Esophagus squamous epithelium (tissue), 5 donors: ENCODE measurements around the gene ARL8B. TPM values are rescaled to one million over a fixed set of nuclear protein-coding genes. Genes with fewer than 3 reads are reported as not detected.
"Not testable (repeated sequence)": the region's sequence is repeated elsewhere in the genome, so short reads cannot be mapped to it uniquely, and the experiment has no call there.

Experiments
- DNase-seq: peaks from one replicate; lab custom pipeline; 2025; lab: John Stamatoyannopoulos, UW
- H3K27ac ChIP-seq, 4 donors: fragments of 200-600 bp; sonication (generic); one replicate each; pipeline ENCODE4 v1.5.1; 2016 to 2019; ENCODE audit warnings: mild to moderate bottlenecking in 1 of 4
- H3K27me3 ChIP-seq, 4 donors: fragments of 200-600 bp; sonication (generic); 1 replicate in 3 of 4; 2 replicates in 1 of 4; pipeline versions ENCODE4 v1.5.1 to v1.6.0; 2017 to 2021; ENCODE audit warnings: antibody characterized with exemption in 1 of 4
- H3K36me3 ChIP-seq, 3 donors: fragments of 200-600 bp; sonication (generic); one replicate each; pipeline ENCODE4 v1.5.1; 2016 to 2019
- H3K4me1 ChIP-seq, 3 donors: fragments of 200-600 bp; sonication (generic); one replicate each; pipeline ENCODE4 v1.5.1; 2017 to 2019
- H3K4me3 ChIP-seq, 4 donors: fragments of 200-600 bp; sonication (generic); 1 replicate in 3 of 4; 2 replicates in 1 of 4; pipeline ENCODE4 v1.5.1; 2016 to 2019; ENCODE audit warnings: mild to moderate bottlenecking in 2 of 4, moderate library complexity in 1 of 4
- H3K9me3 ChIP-seq, 3 donors: fragments of 200-600 bp; sonication (generic); one replicate each; pipeline ENCODE4 v1.5.1; 2016 to 2019
- CTCF ChIP-seq, 6 experiments: fragments of 450-650 bp in 4 of 6; fragments of 200-600 bp in 2 of 6; sonication (generic) in 2 of 6; IDR thresholded peaks; one replicate each; pipeline ENCODE4 v1.5.1; 2016 to 2019; ENCODE audit warnings: antibody characterized with exemption in 6 of 6, mild to moderate bottlenecking in 4 of 6, moderate library complexity in 4 of 6
- POLR2A ChIP-seq, 4 donors: fragments of 450-650 bp; IDR thresholded peaks; one replicate each; pipeline ENCODE4 v1.6.1; 2017; ENCODE audit warnings: antibody characterized with exemption in 4 of 4, mild to moderate bottlenecking in 4 of 4, moderate library complexity in 3 of 4
- WGBS, 2 donors: methylation state at CpG; one replicate each; pipeline ENCODE4 v1.1.5; 2018; 5-methylcytosine and 5-hydroxymethylcytosine counted together
- intact Hi-C: fragments of 100-400 bp; cut with DNase I; formaldehyde crosslinking; loops from one replicate; pipeline ENCODE4 v1.15.0; 2022
- total RNA-seq, 4 donors: library from RNA; depleted of rRNA; stranded (reverse); fragments of >200 nt; gene quantifications; one replicate each; pipeline ENCODE4 v1.1.0, GENCODE V29; 2016
- donor health status: DM: yes; HTN: yes; CAD: no.

Gene ARL8B
- total RNA-seq, 4 donors from 2014 or later = 42.9 to 71.9 (median 51.7) TPM

- Histone ChIP-seq H3K4me1 (no peaks in the 10 kb centered on the region), H3K36me3 (peaks cover 14 to 57% (median 17%) of the 10 kb centered on the region in 3 donors)
These were observed 48.9 kb downstream of the ARL8B start for GRCh38 chr3:5170975-5171374.

GRCh38 chr3:5172018-5172417 lies 49.9 kb downstream of the ARL8B start:
- no peak overlapping the region for H3K4me3 ChIP-seq
- no peaks in the 10 kb centered on the region for H3K9me3 ChIP-seq
- H3K4me1 ChIP-seq = no peaks in the 10 kb centered on the region
- no peak for TF ChIP-seq POLR2A (IDR thresholded peaks at IDR 0.05)
- TF ChIP-seq CTCF (IDR thresholded peaks at IDR 0.05) = no peak
- H3K36me3 ChIP-seq = peaks cover 14 to 68% (median 24%) of the 10 kb centered on the region in 3 donors
- intact Hi-C loops = no loop called here
- H3K27ac ChIP-seq = no peak overlapping the region
- 93 to 94% methylated on average over 4 of the region's 4 CpGs for WGBS, 2 donors
- no peak for DNase-seq
- no peaks in the 10 kb centered on the region for H3K27me3 ChIP-seq

More at GRCh38 chr3:5170975-5171374, 48.9 kb downstream of the ARL8B start:
- H3K9me3 ChIP-seq = no peaks in the 10 kb centered on the region
- no peak overlapping the region for H3K4me3 ChIP-seq
- no peak for TF ChIP-seq CTCF (IDR thresholded peaks at IDR 0.05)
- no peak for TF ChIP-seq POLR2A (IDR thresholded peaks at IDR 0.05)
- intact Hi-C loops = no loop called here
- no peaks in the 10 kb centered on the region for H3K27me3 ChIP-seq
- 77 to 84% methylated on average over 5 of the region's 5 CpGs for WGBS, 2 donors
- DNase-seq = no peak
- no peak overlapping the region for H3K27ac ChIP-seq

GRCh38 chr3:5179036-5179435 lies 56.9 kb downstream of the ARL8B start:
- H3K36me3 ChIP-seq = peaks cover 6 to 99% (median 15%) of the 10 kb centered on the region in 3 donors
- H3K4me1 ChIP-seq, intact Hi-C loops, H3K27ac ChIP-seq, H3K4me3 ChIP-seq, H3K9me3 ChIP-seq, H3K27me3 ChIP-seq, DNase-seq: not testable (repeated sequence)
- WGBS, 2 donors = 95 to 100% methylated on average over 2 of the region's 2 CpGs

- H3K27ac ChIP-seq = no peak overlapping the region
- H3K36me3 ChIP-seq = peaks cover 0 to 73% (median under 1%) of the 10 kb centered on the region in 3 donors
- DNase-seq = no peak
- no peak for TF ChIP-seq CTCF (IDR thresholded peaks at IDR 0.05)
- peak in 1 of 4 donors; percentile 23 for TF ChIP-seq POLR2A (IDR thresholded peaks at IDR 0.05)
- intact Hi-C loops = no loop called here
- H3K9me3 ChIP-seq = no peaks in the 10 kb centered on the region
- 82 to 88% methylated on average over 2 of the region's 2 CpGs for WGBS, 2 donors
- H3K27me3 ChIP-seq = no peaks in the 10 kb centered on the region
- peaks cover 0 to 21% (median 4%) of the 10 kb centered on the region in 3 donors for H3K4me1 ChIP-seq
- no peak overlapping the region for H3K4me3 ChIP-seq
These were observed 59.5 kb downstream of the ARL8B start for GRCh38 chr3:5181469-5182141.

- H3K4me3 ChIP-seq, DNase-seq, H3K27me3 ChIP-seq, intact Hi-C loops, H3K9me3 ChIP-seq: not testable (repeated sequence)
- WGBS, 2 donors = 93 to 96% methylated on average over 10 of the region's 12 CpGs
- Histone ChIP-seq H3K4me1 (peaks cover 0 to 29% (median 5%) of the 10 kb centered on the region in 3 donors), H3K36me3 (peaks cover 0 to 52% (median 0%) of the 10 kb centered on the region in 3 donors), H3K27ac (peak overlapping the region in 1 of 4 donors; percentile 13)
These were observed 61.6 kb downstream of the ARL8B start for GRCh38 chr3:5183714-5184113.

- Histone ChIP-seq H3K4me3 (no peak overlapping the region), H3K4me1 (peaks cover 5 to 37% (median 7%) of the 10 kb centered on the region in 3 donors), H3K9me3 (no peaks in the 10 kb centered on the region), H3K36me3 (peaks cover 0 to 44% (median 0%) of the 10 kb centered on the region in 3 donors), H3K27me3 (no peaks in the 10 kb centered on the region), H3K27ac (peak overlapping the region in 1 of 4 donors; percentile 8)
- no peak for DNase-seq
- intact Hi-C loops = no loop called here
- TF ChIP-seq POLR2A (IDR thresholded peaks at IDR 0.05) (no peak), CTCF (IDR thresholded peaks at IDR 0.05) (no peak)
- 81 to 84% methylated on average over 6 of the region's 6 CpGs for WGBS, 2 donors
These were observed 62.4 kb downstream of the ARL8B start for GRCh38 chr3:5184499-5184898.
